Ramos (cell line): Measurements from ENCODE around the gene MKKS.

Experiments used
- in situ Hi-C: fragments of 300-500 bp; cut with MboI; formaldehyde crosslinking; loops from one replicate; pipeline ENCODE4 v1.14.3; 2022; ENCODE audit warnings: low sequenced_read_pairs; ENCODE audit not compliant: unreplicated experiment

The MKKS gene

DNA sequence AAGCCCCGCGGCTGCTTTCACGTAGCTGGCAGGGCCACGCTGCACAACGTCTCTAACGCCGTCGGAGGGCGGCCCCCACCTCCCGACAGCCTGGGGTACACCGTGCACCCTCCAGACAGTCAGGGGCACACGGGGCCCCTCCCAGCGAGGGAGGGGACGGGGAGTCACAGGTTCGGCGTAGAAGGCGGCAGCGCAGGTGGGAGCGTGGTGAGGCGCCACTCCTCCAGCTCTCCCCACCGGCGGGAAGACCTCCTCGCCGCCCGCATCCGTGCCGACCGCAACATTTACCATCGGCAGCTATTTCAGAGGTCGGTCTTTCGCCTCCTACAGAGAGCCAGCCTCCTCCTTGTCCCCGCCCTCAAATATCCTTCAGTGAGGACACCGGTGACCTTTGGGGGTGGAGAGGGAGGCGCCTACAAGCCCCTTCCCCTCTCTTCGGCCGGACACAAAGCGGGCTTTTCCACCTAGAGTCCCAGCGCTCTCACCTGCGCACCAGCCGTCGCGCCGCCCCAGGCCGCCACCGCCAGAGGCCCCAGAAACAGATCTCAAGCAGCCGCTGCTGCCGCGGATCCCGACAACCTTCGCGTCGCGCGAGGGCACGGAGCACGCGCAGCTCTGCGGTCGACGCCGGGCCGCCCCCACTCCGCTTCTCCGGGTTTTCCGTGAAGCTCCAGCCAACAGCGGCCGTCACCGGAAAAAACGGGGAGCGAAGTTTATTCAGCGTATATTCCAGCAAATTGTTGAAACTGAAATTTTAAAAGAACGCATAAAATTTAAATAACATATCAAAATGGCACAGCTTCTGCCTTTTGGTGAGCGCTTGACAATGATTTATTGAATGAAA, at the start of gene MKKS:
Gene MKKS, minus strand, starts transcription at position 600 of the 844 bp plus-strand sequence. CDS start 20,708 bp downstream, outside the sequence.
- in situ Hi-C loops: no loop called here

DNA sequence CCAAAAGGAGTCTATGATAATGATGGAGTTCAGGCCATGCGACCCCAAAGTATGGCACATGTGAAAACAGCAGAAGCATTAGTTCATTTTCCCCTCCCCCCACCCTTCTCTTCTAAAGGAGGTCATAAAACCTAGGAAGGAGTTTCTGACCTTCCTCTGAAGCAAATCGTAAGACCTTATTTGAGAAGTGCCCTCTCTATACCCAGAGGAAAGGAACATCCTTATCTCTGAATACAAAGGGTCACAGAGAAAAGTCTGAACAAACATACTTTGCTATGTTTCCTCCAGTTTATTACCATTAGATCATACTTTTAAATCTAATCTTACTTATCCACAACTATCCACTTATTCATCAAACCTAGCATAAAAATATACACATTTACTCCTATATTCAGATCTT, 49.7 kb upstream of the MKKS start:
- in situ Hi-C loops: no loop called here

DNA sequence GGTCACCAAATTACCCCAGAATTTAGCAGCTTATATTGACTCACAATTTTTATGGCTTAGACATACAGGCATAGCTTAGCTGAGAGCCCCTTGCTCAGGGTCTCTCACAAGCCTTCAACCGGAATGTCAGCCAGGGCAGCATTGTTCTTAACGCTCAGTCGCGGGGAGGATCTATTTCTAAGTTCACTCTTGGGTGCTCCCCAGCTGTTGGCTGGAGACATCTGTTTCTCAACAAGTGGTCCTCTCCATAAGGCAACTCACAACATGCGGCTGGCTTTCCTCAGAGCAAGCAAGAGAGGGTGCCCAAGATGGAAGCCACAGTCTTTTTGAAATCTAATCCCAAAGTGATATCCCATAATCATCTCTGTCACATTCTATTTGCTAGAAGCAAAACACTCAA, 47.7 kb upstream of the MKKS start:
- in situ Hi-C loops: no loop called here

DNA sequence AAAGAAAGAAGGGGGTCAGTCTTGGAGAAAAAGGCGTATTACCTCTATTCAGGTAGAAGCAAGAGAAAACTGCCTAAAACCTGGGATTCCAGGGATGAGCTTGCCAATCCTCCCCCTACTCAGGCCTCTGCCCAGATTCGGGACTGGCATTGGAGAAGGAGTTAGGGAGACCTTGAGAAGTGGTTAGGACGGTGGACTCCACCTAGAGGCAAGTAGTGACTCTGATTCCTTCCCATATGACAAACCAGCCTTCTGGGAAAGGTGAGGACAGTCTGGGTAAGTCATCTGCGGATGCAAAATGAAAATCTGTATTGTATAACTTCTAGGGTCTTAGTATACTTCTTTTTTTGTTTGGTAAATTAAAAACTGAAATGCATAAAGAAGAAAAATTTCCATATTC, 44.9 kb upstream of the MKKS start:
- in situ Hi-C loops: no loop called here

DNA sequence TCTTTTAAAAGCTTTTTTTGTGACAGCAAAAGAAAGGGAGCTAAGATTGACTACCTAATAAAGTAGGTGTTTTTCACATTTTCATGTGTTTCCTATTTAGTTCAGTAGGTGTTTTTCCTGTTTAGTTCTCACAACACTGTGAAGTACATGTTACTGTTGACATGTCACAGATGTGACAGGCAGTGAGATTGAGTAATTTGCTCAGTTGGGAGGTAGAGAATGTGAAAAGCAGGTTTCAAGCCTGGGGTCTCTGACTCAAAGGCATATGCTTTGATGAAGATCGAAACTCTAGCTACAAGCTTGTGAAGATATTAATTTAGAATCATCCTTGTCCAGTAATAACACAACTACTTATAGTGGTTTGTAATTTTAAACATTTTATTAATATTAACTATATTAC, 44.2 kb upstream of the MKKS start:
- in situ Hi-C loops: no loop called here

DNA sequence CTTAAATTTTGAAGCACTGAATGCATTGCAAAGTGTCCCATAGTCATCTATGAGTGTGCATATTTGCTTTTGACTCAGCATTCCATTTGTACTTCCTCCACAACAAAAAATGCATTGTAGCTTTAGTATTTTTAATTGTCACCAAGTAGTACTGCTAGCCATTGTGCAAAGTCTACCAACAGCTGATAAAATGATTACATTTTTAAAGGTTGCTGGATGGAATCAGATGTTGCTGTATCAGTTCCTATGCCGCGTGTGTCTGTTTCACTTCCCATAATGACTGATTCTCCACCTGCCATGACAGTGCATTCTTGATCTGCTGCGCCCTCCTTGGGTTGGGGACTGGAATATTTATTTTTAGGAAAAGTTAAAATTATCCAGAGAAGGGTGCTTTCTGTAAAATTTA, 42.3 kb upstream of the MKKS start:
- in situ Hi-C loops: no loop called here

DNA sequence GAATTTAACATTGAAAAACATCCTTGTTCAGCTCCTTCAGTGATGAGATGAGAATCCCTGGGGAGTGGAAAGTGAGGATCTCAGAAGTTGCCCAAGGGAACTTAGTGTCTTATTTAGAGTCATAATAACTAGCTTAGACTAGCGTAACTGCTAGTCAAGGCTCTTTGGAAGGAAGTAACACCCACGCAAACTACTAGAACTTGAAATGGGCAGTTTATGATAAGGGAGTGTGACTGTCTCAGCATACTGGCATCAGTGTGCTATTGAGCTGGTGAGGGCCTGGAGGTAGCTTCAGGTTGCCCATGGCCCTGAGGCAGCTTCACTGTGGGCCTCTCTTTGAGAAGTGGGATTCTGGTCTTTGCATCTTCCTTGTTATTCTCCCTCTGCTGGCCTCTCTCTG, 41.2 kb upstream of the MKKS start:
- in situ Hi-C loops: no loop called here

DNA sequence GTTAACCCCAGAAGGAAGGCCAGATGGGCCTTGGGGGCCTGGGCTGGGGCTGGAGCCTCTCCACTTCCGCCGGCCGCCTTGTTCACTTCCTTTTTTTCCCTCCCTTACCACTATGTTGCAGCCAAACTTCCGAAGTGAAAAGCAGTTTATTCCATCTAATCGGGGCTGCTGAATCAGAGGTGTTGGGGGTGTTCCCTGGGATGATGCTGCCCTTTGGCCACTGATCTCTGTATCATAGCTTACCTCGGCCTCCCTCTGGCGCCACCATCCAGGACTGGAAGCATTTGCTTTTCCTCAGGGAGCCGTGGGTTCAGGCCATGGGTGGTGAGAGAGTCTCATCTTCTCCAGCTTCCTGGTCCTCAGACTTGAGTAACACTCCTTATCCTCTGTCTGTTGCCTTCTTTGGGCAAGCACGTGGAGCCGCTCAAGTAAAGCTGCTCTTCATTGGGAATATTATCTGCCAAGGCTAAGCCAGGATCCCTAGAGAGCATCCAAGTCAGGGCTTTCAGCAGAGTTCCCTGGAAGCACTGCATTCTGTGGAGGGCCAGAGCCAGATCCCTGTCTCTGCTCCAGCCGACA, 40.7 kb upstream of the MKKS start:
- in situ Hi-C loops: no loop called here

DNA sequence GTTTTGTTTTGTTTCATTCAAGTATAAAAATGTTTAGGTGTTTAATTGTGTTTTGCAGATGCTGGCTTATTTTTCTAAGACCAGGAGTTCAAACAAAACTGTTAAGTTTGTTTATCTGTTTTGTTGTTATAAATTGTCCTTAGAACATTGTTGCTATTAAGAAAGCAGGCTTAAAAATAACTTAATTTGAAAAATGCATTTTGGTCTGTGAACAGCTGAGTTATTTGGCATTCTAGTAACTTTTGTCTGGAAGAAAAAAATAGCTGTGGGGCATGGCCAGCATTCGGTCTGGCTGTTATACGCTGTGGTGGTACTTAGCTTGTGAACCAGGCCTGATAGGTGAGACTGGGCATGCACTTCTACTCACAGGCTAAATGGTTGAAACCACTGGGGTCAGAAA, 38.8 kb upstream of the MKKS start:
- in situ Hi-C loops: no loop called here

DNA sequence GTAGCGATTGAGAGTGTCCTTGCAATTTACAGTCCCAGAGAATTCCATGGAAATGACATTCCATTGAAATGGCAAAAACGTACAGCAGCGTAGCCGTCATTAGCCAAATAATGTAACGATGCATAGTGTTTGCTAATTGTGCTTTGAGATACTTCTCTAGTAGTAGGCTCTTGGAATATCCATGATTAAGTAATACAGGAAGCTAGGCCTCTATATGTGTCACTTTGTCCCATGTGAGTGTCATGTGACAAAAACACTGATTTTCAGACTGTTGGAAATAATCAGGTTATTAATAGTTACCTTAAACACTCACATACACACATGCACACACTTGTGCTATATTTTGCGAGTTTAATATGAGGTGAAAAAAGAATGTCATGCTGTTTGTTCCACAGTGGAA, 36.3 kb upstream of the MKKS start:
- in situ Hi-C loops: no loop called here

DNA sequence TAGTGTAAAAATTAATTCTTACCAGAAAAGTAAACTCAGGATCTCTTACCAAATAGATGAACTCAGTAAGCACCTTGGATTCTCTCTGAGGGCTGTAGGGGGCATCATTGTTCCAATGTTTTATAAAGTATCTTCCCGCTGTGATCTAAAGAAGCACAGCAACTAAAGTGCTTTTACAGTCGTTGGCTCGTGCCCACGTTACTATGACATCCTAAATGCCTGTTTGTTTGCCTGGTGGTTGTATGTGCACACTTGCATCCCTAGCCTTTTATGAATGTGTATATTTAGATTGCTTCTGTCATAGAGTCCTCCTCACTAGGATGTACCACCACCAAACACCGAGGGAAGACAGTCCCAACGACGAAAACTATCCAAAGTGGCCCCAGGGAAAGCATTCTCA, 35.6 kb upstream of the MKKS start:
- in situ Hi-C loops: no loop called here

DNA sequence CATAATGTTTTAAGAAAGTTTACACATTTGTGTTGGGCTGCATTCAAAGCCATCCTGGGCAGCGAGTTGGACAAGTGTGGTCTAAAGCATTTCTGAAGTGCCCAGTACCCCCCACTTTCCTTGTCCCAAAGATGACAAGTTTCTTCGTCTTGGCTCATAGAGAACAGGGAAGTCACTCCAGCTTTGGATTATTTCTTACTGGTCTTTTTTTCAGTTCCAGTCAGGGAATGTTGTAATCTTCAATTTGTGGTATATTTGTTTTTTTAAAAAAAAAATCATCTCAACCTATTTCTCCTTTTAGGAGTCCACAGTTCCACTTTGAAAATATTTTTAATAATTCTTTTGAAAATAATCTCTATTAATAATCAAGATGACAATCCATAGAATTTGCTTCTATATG, 35.0 kb upstream of the MKKS start:
- in situ Hi-C loops: no loop called here

DNA sequence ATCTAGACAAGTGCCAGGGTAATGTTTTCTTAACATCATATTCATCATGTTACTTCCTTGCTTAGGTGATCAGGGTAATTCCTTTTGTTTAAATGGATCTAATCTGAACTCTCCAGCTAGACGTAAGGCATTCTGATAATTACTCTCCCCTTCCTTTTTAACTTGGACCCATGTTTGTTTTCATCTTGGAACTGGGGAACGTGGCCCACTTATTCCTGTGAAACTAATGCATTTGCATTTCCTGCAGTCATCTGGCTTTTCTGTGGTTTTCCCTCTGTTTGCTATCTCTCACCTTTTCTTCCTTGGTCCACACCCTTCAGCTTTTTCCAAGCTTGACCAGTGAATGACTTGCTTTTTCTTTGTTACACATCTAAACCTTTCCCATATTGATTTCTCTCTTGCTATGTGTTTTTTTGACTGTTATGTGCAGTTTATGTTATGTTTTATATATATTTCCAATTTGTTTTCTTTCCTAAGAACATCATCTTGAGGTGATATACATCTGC, 34.4 kb upstream of the MKKS start:
- in situ Hi-C loops: no loop called here

DNA sequence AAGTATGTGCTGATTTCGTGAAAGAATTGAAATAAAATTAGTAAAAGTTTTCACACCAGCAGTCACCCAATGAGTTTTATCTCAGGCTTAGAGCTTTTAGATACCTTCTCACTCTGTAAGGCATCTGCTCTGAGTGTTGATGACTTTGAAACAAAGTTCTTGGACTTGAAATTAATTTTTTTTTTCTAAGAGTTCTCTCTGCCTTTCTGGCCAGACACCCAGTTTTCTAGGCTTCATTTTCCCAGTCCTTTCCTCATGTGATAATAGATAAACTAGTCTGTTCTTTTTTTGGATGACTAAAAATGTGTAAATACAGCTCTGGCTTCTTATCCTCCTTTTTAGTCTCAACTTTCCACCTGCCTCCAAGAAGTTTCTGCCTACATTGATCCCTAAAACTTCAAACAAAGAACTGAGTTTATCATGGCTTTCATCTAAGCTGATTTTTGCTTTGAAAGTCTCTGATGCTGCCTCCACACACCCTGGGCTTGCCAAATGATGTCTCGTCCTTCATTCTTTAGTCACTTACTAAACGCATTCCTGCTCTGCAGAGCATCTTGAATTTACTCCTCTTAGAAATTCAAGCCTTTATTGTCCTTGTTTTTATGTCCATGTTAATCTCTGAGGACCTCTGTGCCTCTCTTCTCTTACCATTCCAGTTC, 33.8 kb upstream of the MKKS start:
- in situ Hi-C loops: no loop called here

DNA sequence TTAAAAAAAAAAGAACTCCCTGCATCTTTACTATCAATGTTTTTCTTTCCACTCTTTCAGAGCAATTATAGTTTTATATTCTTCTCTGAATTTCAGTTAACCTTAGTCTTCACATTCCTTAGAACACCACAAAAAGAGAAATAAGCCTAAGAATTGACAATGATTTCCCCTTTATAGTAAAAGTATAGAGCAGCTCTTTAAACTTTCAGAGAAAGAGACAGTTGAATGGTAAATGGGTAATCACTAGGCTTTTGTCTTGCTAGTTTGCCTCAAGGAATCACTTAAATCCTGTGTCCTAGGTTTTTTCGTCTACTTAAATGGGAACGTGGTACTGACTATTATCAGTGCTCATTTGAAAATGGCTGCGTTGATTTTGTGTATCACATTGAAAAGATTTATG, 32.8 kb upstream of the MKKS start:
- in situ Hi-C loops: no loop called here

DNA sequence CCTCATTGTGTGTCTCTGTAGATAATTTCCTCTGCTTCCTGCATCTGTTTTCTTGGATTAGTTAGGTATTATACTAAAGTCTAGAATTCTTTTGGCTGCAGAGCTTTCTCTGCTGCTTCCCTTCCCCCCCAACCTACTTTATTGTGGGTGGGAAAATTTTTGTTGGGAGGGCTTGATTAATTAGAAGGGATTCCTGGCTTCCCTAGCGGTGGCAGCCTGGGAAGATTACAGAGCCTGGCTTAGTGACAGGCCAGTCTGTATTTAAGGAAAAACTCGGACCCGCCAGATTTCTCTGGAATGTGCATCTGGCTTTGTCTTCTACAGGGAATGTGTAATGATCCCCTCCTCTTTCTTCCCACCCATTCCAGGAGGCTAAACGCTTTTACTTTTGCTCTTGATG, 32.3 kb upstream of the MKKS start:
- in situ Hi-C loops: no loop called here

DNA sequence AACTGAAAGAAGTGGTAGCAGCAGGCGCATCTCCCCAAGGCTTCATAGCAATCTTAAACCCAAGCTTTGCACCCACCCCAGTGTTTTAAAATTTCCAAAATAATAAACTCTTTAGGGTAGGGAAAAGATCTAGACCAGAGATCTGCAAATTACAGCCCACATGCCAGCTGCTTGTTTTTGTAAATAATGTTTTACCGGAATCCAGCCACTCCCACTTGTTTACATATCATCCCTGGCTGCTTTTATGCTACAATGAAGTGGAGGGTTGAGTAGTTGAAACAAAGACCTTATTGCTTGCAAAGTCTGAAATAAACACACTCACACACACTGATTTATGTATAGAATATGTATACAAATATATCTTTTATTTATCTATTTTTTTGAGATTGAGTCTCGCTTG, 31.1 kb upstream of the MKKS start:
- in situ Hi-C loops: no loop called here

DNA sequence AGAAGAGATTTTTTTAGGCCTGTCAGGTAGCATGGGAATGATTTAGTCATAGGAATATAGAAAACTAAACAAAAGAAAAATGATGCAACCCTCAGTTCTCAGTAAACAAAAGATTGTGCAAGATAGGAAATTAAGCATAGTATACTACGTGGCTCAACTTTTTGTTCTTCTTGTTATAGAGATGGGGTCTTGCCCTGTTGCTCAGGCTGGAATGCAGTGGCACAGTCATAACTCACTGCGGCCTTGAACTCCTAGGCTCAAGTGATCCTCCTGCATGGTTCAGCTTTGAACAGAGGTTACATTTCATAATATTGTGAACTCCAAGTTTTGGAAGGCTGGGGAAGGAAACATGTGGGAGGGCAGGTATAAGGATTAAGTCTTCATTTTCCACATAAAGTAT, 29.6 kb upstream of the MKKS start:
- in situ Hi-C loops: no loop called here

DNA sequence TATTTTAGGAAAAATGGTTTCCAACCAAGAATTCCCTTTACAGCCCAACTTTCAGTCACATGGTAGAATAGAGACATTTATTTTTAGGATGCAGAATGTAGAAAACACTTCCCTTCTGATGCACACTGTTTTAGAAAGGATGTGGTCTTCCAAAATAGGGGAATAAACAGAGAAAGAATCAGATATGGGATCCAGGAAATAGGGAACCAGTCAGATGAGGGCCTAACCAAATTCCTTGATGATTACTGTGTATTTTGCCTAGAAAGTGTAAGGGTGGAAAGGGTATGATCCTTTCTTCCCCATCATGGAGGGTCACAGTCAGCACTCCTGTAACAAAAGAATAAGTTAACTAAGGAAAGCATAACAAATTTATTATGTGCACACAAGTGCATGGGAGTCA, 28.5 kb upstream of the MKKS start:
- in situ Hi-C loops: no loop called here

DNA sequence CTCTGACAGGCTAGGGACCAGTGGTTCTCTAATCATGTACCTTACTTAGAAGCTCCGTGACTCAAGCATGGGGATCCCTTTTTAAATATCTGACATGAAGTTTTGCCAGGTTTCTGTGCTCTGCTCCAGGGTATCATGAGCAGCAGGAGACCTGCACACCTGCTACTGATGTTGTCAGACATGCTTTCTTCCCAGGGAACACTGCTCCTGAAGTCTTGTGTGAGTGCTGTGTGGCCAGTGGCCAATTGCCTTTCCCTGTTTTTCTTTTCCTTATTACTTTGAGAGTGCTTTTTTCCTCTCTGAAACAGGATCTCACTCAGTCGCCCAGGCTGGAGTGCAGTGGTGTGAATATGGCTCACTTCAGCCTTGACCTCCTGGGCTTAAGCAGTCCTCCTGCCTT, 27.5 kb upstream of the MKKS start:
- in situ Hi-C loops: no loop called here

DNA sequence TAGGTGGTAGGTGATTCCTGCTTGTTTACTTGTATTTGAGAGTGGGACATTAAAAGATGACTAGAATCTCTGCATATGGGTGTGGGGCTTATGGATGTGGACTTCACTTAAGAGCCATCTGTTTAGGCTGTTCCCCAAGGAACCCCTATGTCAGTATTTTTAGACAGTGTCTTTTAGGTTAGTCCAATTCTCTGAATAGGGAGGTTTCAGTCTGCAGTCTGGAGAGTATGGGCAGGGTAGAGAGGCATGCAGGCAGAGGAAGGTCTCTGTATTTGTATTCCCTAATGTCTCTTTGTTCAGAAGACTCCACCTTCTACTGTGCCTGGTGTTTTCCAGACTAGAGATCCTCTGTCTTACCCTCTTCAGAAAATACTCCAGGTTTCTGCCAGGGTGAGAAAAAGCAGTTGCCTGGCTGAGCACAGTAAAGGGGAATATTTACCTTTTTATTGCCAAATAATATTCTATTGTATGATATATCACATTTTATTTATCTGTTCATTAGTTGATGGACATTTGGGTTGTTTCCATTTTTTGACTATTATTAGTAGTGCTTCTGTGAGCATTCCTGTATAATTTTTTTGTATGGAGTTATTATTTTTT, 20.2 kb upstream of the MKKS start:
- in situ Hi-C loops: no loop called here
